Measurements from ENCODE around the gene KCNQ1. TPM values are rescaled to one million over a fixed set of nuclear protein-coding genes. Genes with fewer than 3 reads are reported as not detected.

Gene KCNQ1
- total RNA-seq, 1 experiment from 2014 or later, result 10.7 TPM

DNA sequence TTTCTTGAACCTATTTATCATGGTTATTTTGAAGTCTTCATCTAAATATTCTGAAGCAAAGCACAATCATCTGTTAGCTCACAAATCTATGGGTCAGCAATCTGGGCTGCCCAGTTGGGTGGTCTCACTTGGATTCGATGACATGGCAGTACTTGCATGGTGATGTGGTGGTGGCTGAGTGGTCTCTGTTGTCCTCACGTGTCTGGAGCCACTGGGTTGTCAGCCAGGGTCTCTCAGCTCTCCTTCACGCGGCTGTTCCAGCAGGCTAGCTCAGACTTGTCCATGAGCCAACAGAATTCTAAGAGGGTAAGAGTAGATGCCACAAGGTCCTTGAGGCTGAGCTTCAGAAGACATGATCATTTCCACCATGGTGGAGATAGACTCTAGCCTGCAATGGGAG, 321.4 kb downstream of the KCNQ1 start (continued):
- TF ChIP-seq ELF1 (IDR thresholded peaks at IDR 0.05; ENCODE audit: borderline replicate concordance, low read depth) (no peak), MAX (IDR thresholded peaks at IDR 0.05) (no peak), ZBTB33 (IDR thresholded peaks at IDR 0.05; ENCODE audit: extremely low read depth, insufficient replicate concordance, low read length) (no peak), ZNF274 (IDR thresholded peaks at IDR 0.05; ENCODE audit: low read depth, low read length) (no peak), EZH2 (IDR thresholded peaks at IDR 0.05) (no peak)
- TF ChIP-seq, protein P1, sequence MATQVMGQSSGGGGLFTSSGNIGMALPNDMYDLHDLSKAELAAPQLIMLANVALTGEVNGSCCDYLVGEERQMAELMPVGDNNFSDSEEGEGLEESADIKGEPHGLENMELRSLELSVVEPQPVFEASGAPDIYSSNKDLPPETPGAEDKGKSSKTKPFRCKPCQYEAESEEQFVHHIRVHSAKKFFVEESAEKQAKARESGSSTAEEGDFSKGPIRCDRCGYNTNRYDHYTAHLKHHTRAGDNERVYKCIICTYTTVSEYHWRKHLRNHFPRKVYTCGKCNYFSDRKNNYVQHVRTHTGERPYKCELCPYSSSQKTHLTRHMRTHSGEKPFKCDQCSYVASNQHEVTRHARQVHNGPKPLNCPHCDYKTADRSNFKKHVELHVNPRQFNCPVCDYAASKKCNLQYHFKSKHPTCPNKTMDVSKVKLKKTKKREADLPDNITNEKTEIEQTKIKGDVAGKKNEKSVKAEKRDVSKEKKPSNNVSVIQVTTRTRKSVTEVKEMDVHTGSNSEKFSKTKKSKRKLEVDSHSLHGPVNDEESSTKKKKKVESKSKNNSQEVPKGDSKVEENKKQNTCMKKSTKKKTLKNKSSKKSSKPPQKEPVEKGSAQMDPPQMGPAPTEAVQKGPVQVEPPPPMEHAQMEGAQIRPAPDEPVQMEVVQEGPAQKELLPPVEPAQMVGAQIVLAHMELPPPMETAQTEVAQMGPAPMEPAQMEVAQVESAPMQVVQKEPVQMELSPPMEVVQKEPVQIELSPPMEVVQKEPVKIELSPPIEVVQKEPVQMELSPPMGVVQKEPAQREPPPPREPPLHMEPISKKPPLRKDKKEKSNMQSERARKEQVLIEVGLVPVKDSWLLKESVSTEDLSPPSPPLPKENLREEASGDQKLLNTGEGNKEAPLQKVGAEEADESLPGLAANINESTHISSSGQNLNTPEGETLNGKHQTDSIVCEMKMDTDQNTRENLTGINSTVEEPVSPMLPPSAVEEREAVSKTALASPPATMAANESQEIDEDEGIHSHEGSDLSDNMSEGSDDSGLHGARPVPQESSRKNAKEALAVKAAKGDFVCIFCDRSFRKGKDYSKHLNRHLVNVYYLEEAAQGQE (IDR thresholded peaks at IDR 0.05; ENCODE audit: low read depth), result no peak

DNA sequence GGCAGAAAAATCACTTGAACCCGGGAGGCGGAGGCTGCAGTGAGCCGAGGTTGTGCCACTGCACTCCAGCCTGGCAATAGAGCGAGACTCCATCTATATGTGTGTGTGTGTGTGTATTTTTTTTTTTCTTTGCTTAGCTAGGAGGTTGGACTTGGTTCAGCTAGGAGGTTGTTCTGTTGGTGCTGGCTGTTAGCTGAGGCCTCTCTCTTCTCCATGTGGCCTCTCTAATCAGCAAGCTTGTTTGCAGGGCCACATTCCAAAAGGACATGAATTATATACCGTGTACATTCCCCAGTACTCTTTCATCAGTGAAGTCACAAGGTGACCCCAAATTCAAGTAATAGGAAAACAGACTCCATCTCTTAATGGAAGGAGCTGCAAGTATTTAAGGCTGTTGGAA, 322.3 kb downstream of the KCNQ1 start:
- H3K9me3 ChIP-seq (ENCODE audit: control insufficient read depth in 1 of 2, insufficient read depth in 1 of 2, low read depth in 1 of 2, low read length in 2 of 2), result no peaks in the 10 kb centered on the region
- no peak overlapping the region for H3K27ac ChIP-seq (ENCODE audit: low read depth, low read length)
- H3K79me2 ChIP-seq (ENCODE audit: insufficient read depth, low read length), result no peaks in the 10 kb centered on the region
- intact Hi-C loops (cut with micrococcal nuclease), result no loop called here
- no peaks in the 10 kb centered on the region for H4K20me1 ChIP-seq (ENCODE audit: insufficient read depth)
- no peak overlapping the region for H3K4me3 ChIP-seq (replicated peaks in 1 of 2; ENCODE audit: low read depth in 1 of 2, low read length in 2 of 2)
- peaks cover 0 to 17% of the 10 kb centered on the region in 2 experiments; a peak in 2 of 4 replicates for H3K4me1 ChIP-seq (ENCODE audit: control insufficient read depth in 1 of 2, insufficient read depth in 2 of 2, low read length in 2 of 2)
- H3K9ac ChIP-seq (ENCODE audit: low read length), result no peak overlapping the region
- DNase-seq (ENCODE audit: low read depth, low spot score) (no peak), ATAC-seq (no peak)
- CTCF ChIA-PET, result no interaction called here
- no peaks in the 10 kb centered on the region for H3K27me3 ChIP-seq (ENCODE audit: insufficient read depth, low read length)
- no peaks in the 10 kb centered on the region for H3K36me3 ChIP-seq (ENCODE audit: control insufficient read depth in 1 of 2, insufficient read depth in 2 of 2, low read length in 2 of 2)
- TF ChIP-seq SP1 (IDR thresholded peaks at IDR 0.05; ENCODE audit: low read depth) (no peak), CTCF (IDR thresholded peaks at IDR 0.05 in 2 of 3, conservative IDR thresholded peaks at IDR 0.05 in 1 of 3; ENCODE audit: borderline replicate concordance in 1 of 3, insufficient read depth in 1 of 3, low read depth in 2 of 3, low read length in 2 of 3) (no peak)
- TF ChIP-seq, protein P1 (IDR thresholded peaks at IDR 0.05; ENCODE audit: low read depth), result no peak
- H3K4me2 ChIP-seq (ENCODE audit: low read length), result no peak overlapping the region
- POLR2A ChIA-PET, result no interaction called here
- H2AFZ ChIP-seq (ENCODE audit: low read depth, low read length, poor library complexity, severe bottlenecking), result no peak overlapping the region
- RAD21 ChIA-PET (ENCODE audit: low non-redundant PET in 1 of 2, low total read pairs in 2 of 2, uncharacterized antibody in 2 of 2, unreplicated experiment in 2 of 2), result no interaction called here
- BruUV-seq (replicated peaks), result no TSS peak
- no peaks in the 10 kb centered on the region for H3K9me2 ChIP-seq (ENCODE audit: insufficient read depth)
